Left forelimb (tissue), 1 donor: ENCODE data around the gene SERPINB6.
"Not testable (repeated sequence)": the region's sequence is repeated elsewhere in the genome, so short reads cannot be mapped to it uniquely, and the experiment has no call there.

Experiments used
- DNase-seq: peaks from one replicate; pipeline ENCODE4 v3.0.0-alpha.2; 2018; ENCODE audit warnings: low spot score

Gene SERPINB6

GRCh38 chr6:2958331-2958711 lies 13.0 kb downstream of the SERPINB6 start:
- DNase-seq: no peak

DNA sequence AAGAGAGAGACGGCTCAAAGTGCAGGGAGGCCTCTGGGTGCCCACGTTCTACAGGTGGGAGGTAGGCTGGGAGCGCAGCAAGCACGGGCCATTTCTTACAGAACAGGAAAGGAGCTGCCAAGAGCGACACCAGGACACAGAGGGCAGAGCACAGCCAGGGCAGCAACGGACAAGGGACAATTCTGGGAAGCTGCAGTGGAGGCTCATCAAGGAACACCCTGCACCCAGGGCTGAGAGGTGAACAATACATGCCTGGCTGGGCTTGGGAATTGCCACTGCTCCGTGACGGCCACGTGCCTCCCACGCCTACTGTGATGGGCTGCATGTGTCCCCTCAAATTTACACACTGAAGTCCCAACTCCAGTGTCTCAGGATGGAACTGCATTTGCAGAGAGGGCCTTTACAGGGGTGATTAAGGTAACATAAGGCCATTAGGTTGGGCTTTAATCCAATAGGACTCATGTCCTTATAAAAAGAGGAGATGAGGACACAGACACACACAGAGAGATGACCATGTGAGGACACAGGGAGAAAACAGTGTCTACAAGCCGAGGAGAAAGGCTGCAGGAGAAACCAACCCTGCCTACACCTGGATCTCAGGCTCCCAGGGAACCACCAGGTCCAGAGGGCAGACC lies 13.6 kb downstream of the SERPINB6 start:
- DNase-seq: no peak

DNA sequence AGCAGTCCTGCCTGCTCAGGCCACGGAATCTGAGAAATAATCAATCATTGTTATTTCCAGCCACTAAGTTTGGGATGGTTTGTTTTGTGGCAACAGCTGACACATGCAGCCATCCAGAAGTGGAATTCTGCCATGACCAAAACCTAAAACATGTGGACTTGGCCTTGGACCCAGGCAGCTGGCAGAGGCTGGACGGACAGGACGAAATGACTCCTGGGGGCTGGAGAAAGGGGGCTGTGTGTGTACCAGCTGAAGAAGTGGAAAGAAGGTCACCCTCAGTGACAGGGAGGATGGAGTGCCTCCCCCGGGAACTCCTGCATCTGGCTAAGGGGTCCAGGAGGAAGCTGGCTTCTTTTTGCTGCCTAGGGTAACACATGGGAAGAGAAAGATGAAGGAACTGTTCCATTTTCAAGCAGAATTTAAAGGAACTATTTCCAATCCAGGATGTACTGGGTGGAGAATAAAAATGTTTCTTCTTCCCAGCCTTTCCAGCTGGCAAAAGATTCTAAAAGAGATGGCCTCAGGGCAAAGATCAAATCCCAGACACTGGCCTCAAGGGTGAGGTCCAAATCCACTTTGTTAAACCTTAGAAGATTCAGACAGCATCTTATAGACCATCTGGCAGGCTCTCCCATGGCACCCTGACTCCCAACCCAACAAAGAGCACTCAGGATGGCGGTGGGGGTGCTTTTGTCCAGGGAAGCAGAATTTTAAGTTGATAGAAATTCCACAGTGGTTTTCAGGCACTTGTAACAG lies 14.3 kb downstream of the SERPINB6 start:
- no peak for DNase-seq

DNA sequence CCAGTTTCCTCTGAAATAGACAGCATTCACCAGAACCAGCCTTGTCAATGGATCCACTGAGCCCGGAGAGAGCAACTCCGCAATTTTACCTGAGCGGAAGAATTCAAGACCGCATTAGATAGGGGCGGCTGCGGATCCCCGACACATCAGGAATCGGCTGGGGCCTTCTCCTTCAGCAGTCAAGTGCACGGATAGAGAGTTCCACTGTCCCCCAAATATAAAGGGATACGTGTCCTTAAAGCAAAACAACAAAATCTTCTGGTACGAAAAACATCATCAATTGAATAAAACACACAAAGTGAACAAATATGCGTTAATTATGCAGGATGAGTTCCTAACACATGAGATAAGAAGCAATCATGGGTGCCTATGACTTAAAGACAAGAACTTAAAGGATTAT lies 18.3 kb downstream of the SERPINB6 start:
- no peak for DNase-seq

DNA sequence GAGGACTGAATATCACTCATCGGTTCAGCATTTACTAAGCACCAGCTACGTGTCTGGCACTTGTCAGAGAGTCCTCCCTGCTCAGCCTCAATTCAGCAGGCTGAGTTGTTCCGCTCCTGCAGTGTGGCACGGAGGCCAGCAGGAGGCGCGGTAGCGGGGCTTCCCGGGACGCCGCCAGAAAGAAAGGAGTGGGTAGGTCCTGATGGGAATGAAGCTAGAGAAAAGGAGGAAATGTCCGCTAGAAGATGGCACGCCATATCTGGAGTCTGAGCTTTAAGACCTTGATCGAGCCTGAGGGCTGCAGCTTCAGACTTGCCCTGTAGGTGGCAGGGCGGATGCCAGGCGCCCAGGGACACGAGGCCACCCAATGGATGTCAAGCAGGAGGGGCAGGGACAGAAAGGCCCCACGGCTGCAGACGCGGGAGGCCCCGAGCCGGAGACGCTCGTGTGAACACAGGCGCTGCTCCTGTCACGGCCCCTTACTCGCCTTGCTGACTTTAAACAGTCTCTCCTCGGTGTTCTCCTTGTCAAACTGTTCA lies 18.7 kb downstream of the SERPINB6 start:
- peak; percentile 86 for DNase-seq

- DNase-seq: no peak
Measured at GRCh38 chr6:2951728-2952127, 19.6 kb downstream of the SERPINB6 start.

DNA sequence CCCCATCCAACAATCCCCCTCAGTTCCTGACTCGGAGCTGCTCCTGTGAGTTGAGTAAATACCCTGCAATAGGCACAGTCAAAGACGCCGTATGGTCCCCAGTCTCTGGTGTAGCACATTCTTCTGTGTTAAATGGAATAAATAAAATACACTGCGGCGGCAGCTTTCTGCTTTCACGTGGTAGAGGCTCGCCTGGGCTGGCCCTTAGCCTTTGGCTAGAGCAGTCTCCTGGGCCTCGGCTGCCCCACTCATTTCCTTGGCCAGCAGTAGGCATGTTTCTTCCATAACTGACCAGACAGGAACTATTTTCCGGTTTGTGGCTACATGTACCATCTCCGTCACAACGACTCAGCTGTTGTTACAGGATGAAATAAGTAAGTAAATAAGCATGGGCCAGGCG lies 20.7 kb downstream of the SERPINB6 start:
- DNase-seq: no peak

GRCh38 chr6:2949536-2950083 lies 21.8 kb downstream of the SERPINB6 start:
- no peak for DNase-seq

GRCh38 chr6:2949121-2949520 lies 22.2 kb downstream of the SERPINB6 start:
- no peak for DNase-seq

DNA sequence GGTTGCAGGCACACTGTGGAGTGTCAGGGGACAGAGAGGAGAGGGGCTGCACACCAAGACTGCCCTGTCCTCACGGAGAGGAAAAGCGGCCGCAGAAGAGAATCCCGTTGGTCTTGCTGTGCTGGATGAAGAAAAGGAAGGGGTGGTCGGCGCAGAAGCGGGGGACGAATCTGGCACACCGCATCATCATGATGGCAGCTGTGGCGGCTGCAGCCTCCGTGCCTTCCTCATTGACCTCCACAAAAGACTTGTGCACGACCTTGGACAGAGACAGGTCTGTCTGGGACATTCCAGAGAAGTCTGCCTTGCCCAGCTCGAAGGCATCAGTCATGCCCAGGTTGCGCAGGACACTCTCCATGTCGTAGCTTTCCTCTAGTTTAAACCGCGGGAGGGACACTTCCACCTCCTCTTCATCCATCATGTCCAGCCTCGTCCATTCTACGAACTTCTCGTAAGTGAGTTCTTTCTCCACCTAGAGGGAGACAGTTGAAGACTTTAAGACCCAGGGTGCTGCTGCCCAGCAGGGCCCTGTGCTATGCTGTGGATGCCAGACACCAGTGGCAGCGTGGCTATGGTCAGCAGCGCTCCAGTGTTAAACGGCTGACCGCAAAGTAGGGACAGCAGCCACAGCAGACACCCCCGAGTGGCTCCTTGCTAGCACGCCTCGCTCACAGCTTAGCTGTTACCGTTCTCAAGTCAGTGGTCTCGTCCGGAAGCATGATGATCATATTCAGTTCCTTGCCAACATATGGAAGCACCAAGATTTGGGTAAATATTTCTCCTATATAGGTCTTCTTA lies 22.9 kb downstream of the SERPINB6 start:
- no peak for DNase-seq

- no peak for DNase-seq
Measured at GRCh38 chr6:2947445-2947844, 23.9 kb downstream of the SERPINB6 start.

DNA sequence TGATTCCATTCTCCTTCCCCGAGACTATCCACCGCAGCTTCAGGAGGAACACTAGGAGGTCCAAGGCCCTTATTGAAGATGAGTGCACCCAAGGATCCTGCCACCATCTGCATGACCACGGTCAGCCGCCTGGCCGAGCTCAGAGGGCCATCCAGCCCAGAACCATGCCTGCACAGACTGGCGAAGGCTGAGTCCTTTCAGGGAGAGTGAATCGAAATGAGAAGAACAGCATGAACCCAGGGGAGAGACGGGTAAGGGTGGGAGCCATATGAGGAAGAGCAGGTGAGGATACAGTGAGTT lies 26.3 kb downstream of the SERPINB6 start:
- no peak for DNase-seq

- DNase-seq: no peak
Measured at GRCh38 chr6:2944405-2945152, 26.8 kb downstream of the SERPINB6 start.

DNA sequence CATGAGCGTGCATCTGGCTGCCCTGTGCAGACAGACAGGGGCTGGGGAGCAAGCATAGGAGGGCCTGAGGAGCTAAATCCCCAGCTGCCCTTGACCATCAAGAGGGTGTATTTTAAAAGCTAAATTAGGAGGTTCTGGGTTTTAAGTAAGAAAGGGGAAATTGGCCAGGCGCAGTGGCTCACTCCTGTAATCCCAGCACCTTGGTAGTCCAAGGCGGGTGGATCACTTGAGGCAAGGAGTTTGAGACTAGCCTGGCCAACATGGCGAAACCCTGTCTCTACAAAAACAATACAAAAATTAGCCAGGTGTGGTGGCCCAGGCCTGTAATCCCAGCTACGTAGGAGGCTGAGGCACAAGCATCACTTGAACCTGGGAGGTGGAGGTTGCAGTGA lies 27.8 kb downstream of the SERPINB6 start:
- DNase-seq: no peak

- DNase-seq: no peak
Measured at GRCh38 chr6:2942914-2943563, 28.3 kb downstream of the SERPINB6 start.

GRCh38 chr6:2942116-2942515 lies 29.3 kb downstream of the SERPINB6 start:
- not testable (repeated sequence) for DNase-seq

GRCh38 chr6:2940851-2941250 lies 30.5 kb downstream of the SERPINB6 start:
- no peak for DNase-seq

GRCh38 chr6:2940010-2940850 lies 31.1 kb downstream of the SERPINB6 start:
- DNase-seq: no peak

DNA sequence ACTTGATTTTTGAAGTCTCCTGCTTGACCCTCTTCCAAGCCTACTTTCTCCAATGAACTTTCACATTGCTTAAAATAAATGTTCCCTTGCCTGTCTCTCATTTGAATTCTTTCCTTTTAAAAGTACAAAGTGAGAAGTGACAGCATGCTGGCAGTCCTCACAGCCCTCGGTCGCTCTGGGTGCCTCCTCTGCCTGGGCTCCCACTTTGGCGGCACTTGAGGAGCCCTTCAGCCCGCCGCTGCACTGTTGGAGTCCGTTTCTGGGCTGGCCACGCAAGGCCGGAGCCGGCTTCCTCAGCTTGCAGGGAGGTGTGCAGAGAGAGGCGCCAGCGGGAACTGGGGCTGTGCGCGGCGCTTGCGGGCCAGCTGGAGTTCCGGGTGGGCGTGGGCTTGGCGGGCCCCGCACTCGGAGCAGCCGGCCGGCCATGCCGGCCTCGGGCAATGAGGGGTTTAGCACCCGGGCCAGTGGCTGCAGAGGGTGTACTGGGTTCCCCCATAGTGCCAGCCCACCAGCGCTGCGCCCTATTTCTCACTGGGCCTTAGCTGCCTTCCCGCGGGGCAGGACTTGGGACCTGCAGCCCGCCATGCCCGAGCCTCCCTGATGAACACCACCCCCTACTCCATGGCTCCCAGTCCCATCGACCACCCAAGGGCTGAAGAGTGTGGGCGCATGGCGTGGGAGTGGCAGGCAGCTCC lies 31.9 kb downstream of the SERPINB6 start:
- DNase-seq: no peak

DNA sequence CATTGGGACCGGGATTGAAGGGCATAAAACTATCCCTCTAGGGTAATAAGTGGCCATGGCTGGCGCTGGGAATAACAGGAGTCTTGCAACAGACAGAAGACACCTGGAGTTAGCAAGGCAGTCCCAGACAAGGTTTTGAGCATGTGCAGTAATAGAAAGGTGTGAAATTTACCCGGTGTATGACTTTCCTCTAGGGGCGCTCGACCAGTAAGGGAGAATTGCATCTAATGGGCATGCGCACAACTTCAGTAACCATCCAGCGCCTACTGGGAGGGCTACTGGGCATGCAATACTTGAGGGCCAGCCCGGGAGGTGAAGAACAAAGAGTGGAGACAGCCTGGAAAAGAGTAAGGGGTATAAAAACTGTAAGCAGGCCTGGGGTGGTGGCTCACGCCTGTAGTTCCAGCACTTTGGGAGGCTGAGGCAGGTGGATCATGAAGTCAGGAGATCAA lies 32.7 kb downstream of the SERPINB6 start:
- no peak for DNase-seq
